ENCODE data around the gene EMP3. TPM values are rescaled to one million over a fixed set of nuclear protein-coding genes. Genes with fewer than 3 reads are reported as not detected.
"Not testable (repeated sequence)": the region's sequence is repeated elsewhere in the genome, so short reads cannot be mapped to it uniquely, and the experiment has no call there.

The EMP3 gene
- total RNA-seq, 2 experiments from 2014 or later, result 166 to 195 TPM

DNA sequence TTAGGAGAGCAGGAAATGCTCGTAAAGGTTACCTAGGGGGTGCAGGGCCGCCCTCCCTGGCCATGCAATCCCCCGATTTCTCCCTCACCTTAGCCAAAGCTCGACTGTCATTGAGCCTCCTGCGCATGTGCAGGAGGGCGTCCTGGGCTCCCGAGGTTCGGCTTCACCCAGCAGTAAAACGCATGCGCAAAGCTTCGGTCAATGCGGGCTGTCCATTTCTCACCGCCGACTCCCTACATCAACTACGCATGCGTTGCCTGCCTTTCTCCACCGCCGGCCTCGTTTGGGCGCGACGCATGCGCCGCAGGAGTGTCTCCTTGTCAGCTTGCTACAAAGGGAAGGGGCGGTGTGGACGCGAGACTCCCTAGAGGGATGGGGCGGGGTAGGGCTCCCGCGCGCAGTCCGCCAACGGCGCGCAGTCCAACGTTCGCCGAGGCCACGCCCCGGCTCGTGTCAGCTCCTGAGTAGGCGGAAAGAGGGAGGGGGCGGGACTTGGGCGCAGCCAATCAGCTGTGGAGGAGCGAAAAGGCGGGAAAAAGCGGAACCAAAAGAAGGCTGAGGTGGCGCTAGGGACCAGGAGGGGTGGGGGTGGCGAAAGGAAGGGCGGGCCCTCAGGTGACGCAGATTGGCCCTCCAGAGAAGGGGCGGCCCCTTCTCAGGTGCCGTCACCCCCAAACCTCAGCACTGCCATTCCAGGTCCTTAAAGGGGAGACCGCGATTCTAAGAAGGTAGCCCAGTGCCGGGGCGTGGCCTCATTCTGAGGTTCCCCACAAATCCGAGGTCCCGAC, 38.7 kb downstream of the EMP3 start, which contains the start of the genes SYNGR4 and TMEM143:
Gene SYNGR4 (plus strand): TSS at position 558 of the 788 bp plus-strand sequence. CDS start 1,476 bp downstream, outside the sequence.
Gene TMEM143 (minus strand): TSS at position 131 of the 788 bp plus-strand sequence. CDS start 20 bp downstream, at position 111.
- no peaks in the 10 kb centered on the region for H3K9me3 Mint-ChIP-seq (ENCODE audit: low read depth)
- H3K4me1 Mint-ChIP-seq, result peaks cover 13% of the 10 kb centered on the region
- DNase-seq (peak; percentile 99), ATAC-seq (peak; percentile 90)
- H3K27ac Mint-ChIP-seq, result peak within 1 kb of the TSS; percentile 95
- ChIA-PET POLR2A (interaction anchor here (0.5 to 2.7 kb wide), 13 partner anchors 27 to 1300 kb away, joined by 3 to 10 read pairs (median 4); partner anchors contain the start of genes KDELR1, RPL18 and SPHK2), CTCF (interaction anchor here (0.6 to 2.3 kb wide), 17 partner anchors 14 to 432 kb away, joined by 3 to 17 read pairs (median 4); partner anchors contain the start of genes DBP, GRIN2D and KDELR1)
- H3K36me3 Mint-ChIP-seq (ENCODE audit: low read depth), result peaks cover 1% of the 10 kb centered on the region
- intact Hi-C loops (cut with DNase I, micrococcal nuclease), result loop anchor here (1.0 to 10.0 kb wide), 19 partner anchors 27 to 1513 kb away; partner anchors contain the start of genes CYTH2 (in 2 of the 2), GRWD1 (in 2 of the 2), KDELR1 (in 2 of the 2) and AKT1S1 (in 1 of the 2)
- no peaks in the 10 kb centered on the region for H3K27me3 Mint-ChIP-seq
- H3K4me3 Mint-ChIP-seq, result peak within 1 kb of the TSS; percentile 84

- Mint-ChIP-seq H3K9me3 (ENCODE audit: low read depth) (no peaks in the 10 kb centered on the region), H3K4me3 (peak overlapping the region; percentile 84), H3K27me3 (no peaks in the 10 kb centered on the region), H3K36me3 (ENCODE audit: low read depth) (peaks cover 1% of the 10 kb centered on the region), H3K27ac (peak overlapping the region; percentile 95), H3K4me1 (peaks cover 13% of the 10 kb centered on the region)
- ChIA-PET CTCF (interaction anchor here (0.7 to 2.3 kb wide), 7 partner anchors 14 to 225 kb away, joined by 3 to 17 read pairs (median 5); partner anchors contain the start of gene KDELR1), POLR2A (interaction anchor here (0.5 to 2.7 kb wide), 6 partner anchors 27 to 1278 kb away, joined by 3 to 10 read pairs (median 4); partner anchors contain the start of genes KDELR1, RPL18 and SPHK2)
- DNase-seq (no peak), ATAC-seq (no peak)
- intact Hi-C loops (cut with DNase I, micrococcal nuclease), result loop anchor here (1.0 to 10.0 kb wide), 15 partner anchors 27 to 1513 kb away; partner anchors contain the start of genes CYTH2 (in 2 of the 2), GRWD1 (in 2 of the 2), KDELR1 (in 2 of the 2) and AKT1S1 (in 1 of the 2)
Observed at GRCh38 chr19:48364598-48365348, 39.4 kb downstream of the EMP3 start.

- DNase-seq, result no peak
- H3K36me3 Mint-ChIP-seq (ENCODE audit: low read depth), result peaks cover 1% of the 10 kb centered on the region
- CTCF ChIA-PET, result interaction anchor here (2.2 kb wide), 1 partner anchor 25 kb away, joined by 17 read pairs; the partner anchor contains the start of gene KDELR1
- ATAC-seq, result no peak
- H3K4me3 Mint-ChIP-seq, result no peak overlapping the region
- intact Hi-C loops (cut with DNase I, micrococcal nuclease), result loop anchor here in 1 of 2 experiments (10.0 kb wide), 1 partner anchor 851 kb away; the partner anchor contains the start of gene NAPA
- H3K4me1 Mint-ChIP-seq, result peaks cover 13% of the 10 kb centered on the region
- no peaks in the 10 kb centered on the region for H3K27me3 Mint-ChIP-seq
- POLR2A ChIA-PET, result no interaction called here
- H3K27ac Mint-ChIP-seq, result no peak overlapping the region
- no peaks in the 10 kb centered on the region for H3K9me3 Mint-ChIP-seq (ENCODE audit: low read depth)
Observed at GRCh38 chr19:48365602-48366001, 40.2 kb downstream of the EMP3 start.

DNA sequence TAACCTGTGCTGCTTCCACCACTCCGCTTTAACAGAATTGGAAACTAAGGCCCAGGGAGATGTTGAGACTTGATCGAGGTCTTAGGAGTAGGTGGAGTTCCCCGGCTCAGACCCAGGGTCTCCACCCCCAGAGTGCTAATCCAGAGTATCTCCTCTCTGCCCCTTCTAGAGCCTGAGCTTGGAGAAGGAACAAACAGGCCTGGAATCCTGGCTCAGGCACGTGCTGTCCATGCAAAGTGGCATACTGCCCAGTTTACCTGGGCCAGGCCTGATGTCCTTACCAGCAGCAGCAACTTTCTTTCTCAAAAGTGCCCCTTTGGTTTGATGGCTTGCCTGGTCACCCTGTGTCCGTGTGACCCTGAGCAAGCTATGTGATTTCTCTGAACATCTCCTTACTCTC, 42.5 kb downstream of the EMP3 start:
- intact Hi-C loops (cut with DNase I, micrococcal nuclease), result loop anchor here in 1 of 2 experiments (10.0 kb wide), 1 partner anchor 853 kb away; the partner anchor contains the start of gene NAPA
- Mint-ChIP-seq H3K4me3 (no peak overlapping the region), H3K27me3 (no peaks in the 10 kb centered on the region), H3K36me3 (ENCODE audit: low read depth) (peaks cover 1% of the 10 kb centered on the region), H3K27ac (no peak overlapping the region), H3K9me3 (ENCODE audit: low read depth) (no peaks in the 10 kb centered on the region), H3K4me1 (peaks cover 10% of the 10 kb centered on the region)
- CTCF ChIA-PET, result interaction anchor here (0.7 kb wide), 1 partner anchor 55 kb away, joined by 3 read pairs; no protein-coding TSS in a partner anchor
- DNase-seq (no peak), ATAC-seq (no peak)
- POLR2A ChIA-PET, result no interaction called here

DNA sequence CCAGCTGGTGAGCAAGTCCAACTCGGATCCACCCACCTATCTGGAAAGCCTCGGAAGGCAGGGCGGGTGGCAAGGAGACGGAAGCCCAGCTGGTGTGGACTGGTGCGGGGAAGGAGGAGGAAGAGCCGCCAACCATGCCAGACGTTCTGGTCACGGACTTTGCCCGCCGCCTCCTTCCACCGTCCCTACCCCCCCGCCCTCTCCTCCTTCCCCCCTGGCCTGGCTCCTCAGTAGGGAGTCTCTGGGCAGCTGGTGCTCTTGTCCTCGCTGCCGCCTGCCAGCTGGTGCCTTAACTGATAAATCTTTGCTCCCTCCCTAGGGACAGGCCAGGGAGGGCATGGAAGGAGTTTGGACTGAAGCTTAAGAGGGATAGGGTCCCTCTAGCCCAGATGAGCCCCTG, 43.6 kb downstream of the EMP3 start:
- H3K4me3 Mint-ChIP-seq, result no peak overlapping the region
- no peak for ATAC-seq
- H3K27ac Mint-ChIP-seq, result no peak overlapping the region
- ChIA-PET CTCF (no interaction called here), POLR2A (no interaction called here)
- no peaks in the 10 kb centered on the region for H3K9me3 Mint-ChIP-seq (ENCODE audit: low read depth)
- no peaks in the 10 kb centered on the region for H3K27me3 Mint-ChIP-seq
- peaks cover under 1% of the 10 kb centered on the region for H3K36me3 Mint-ChIP-seq (ENCODE audit: low read depth)
- DNase-seq, result no peak
- intact Hi-C loops (cut with DNase I, micrococcal nuclease), result loop anchor here in 1 of 2 experiments (10.0 kb wide), 1 partner anchor 854 kb away; the partner anchor contains the start of gene NAPA
- H3K4me1 Mint-ChIP-seq, result peaks cover 6% of the 10 kb centered on the region

DNA sequence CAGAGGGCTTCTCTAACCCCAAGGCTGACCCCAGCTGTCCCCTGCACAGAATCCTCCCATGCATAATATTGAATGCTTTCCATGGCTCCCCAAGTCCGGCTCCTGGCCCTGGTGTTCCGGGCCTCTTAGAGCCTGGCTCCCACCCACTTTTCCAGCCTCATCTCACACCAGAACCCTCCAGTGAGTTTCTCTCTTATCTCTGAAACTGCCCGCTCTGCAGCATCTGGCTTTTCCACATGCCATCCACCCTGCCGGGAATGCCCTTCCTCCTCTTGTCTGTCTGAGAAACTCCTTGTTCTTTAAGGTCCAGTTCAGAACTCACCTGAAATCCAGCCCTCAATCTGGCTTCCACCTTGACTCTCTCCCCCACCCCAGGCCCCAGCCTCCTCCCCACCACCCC, 45.6 kb downstream of the EMP3 start:
- no peaks in the 10 kb centered on the region for H3K36me3 Mint-ChIP-seq (ENCODE audit: low read depth)
- DNase-seq, result no peak
- H3K9me3 Mint-ChIP-seq (ENCODE audit: low read depth), result no peaks in the 10 kb centered on the region
- H3K27ac Mint-ChIP-seq, result no peak overlapping the region
- intact Hi-C loops (cut with DNase I, micrococcal nuclease), result no loop called here
- POLR2A ChIA-PET, result interaction anchor here (0.6 kb wide), 1 partner anchor 19 kb away, joined by 11 read pairs; no protein-coding TSS in a partner anchor
- ATAC-seq, result no peak
- no peaks in the 10 kb centered on the region for H3K27me3 Mint-ChIP-seq
- CTCF ChIA-PET, result interaction anchor here (0.6 kb wide), 1 partner anchor 19 kb away, joined by 4 read pairs; no protein-coding TSS in a partner anchor
- no peaks in the 10 kb centered on the region for H3K4me1 Mint-ChIP-seq
- no peak overlapping the region for H3K4me3 Mint-ChIP-seq

GRCh38 chr19:48371367-48371766, 46.0 kb downstream of the EMP3 start:
- Mint-ChIP-seq H3K9me3 (ENCODE audit: low read depth) (no peaks in the 10 kb centered on the region), H3K4me3 (no peak overlapping the region), H3K27ac (no peak overlapping the region), H3K27me3 (no peaks in the 10 kb centered on the region), H3K36me3 (ENCODE audit: low read depth) (no peaks in the 10 kb centered on the region), H3K4me1 (no peaks in the 10 kb centered on the region)
- ATAC-seq (no peak), DNase-seq (no peak)
- ChIA-PET POLR2A (interaction anchor here (0.6 to 0.7 kb wide), 2 partner anchors 18 to 31 kb away, joined by 7 to 11 read pairs; no protein-coding TSS in a partner anchor), CTCF (interaction anchor here (0.6 kb wide), 2 partner anchors 19 to 20 kb away, joined by 4 read pairs; no protein-coding TSS in a partner anchor)
- intact Hi-C loops (cut with DNase I, micrococcal nuclease), result no loop called here

DNA sequence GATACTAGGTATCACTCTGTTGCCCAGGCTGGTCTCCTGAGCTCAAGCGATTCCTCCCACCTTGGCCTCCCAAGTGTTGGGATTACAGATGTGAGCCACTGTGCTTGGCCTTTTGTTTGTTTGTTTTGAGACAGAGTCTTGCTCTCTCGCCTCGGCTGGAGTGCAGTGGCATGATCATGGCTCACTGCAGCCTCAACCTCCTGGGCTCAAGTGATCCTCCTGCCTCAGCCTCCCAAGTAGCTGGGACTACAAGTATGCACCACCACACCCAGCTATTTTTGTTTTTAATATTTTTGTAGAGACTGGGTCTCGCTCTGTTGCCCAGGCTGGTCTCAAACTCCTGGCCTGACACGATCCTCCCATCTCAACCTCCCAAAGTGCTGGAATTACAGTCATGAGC, 46.4 kb downstream of the EMP3 start:
- H3K36me3 Mint-ChIP-seq (ENCODE audit: low read depth); H3K27me3 Mint-ChIP-seq; intact Hi-C loops (cut with DNase I, micrococcal nuclease); H3K27ac Mint-ChIP-seq; H3K4me1 Mint-ChIP-seq; DNase-seq; H3K4me3 Mint-ChIP-seq; ATAC-seq; H3K9me3 Mint-ChIP-seq (ENCODE audit: low read depth): not testable (repeated sequence)
- POLR2A ChIA-PET, result interaction anchor here (0.7 kb wide), 1 partner anchor 31 kb away, joined by 7 read pairs; no protein-coding TSS in a partner anchor
- CTCF ChIA-PET, result interaction anchor here (0.6 kb wide), 2 partner anchors 20 to 117 kb away, joined by 4 read pairs; no protein-coding TSS in a partner anchor

GRCh38 chr19:48372904-48373303, 47.6 kb downstream of the EMP3 start:
- ATAC-seq, result no peak
- H3K27me3 Mint-ChIP-seq, result no peaks in the 10 kb centered on the region
- ChIA-PET POLR2A (no interaction called here), CTCF (interaction anchor here (0.6 to 0.7 kb wide), 2 partner anchors 236 to 1160 kb away, joined by 3 read pairs; no protein-coding TSS in a partner anchor)
- intact Hi-C loops (cut with DNase I, micrococcal nuclease), result no loop called here
- no peak for DNase-seq
- no peak overlapping the region for H3K27ac Mint-ChIP-seq
- H3K9me3 Mint-ChIP-seq (ENCODE audit: low read depth), result no peaks in the 10 kb centered on the region
- no peak overlapping the region for H3K4me3 Mint-ChIP-seq
- H3K36me3 Mint-ChIP-seq (ENCODE audit: low read depth), result no peaks in the 10 kb centered on the region
- H3K4me1 Mint-ChIP-seq, result no peaks in the 10 kb centered on the region

GRCh38 chr19:48373567-48373966, 48.2 kb downstream of the EMP3 start:
- ATAC-seq (no peak), DNase-seq (no peak)
- Mint-ChIP-seq H3K27ac (no peak overlapping the region), H3K4me3 (no peak overlapping the region), H3K9me3 (ENCODE audit: low read depth) (no peaks in the 10 kb centered on the region), H3K36me3 (ENCODE audit: low read depth) (no peaks in the 10 kb centered on the region), H3K4me1 (no peaks in the 10 kb centered on the region), H3K27me3 (no peaks in the 10 kb centered on the region)
- ChIA-PET CTCF (interaction anchor here (0.7 kb wide), 1 partner anchor 235 kb away, joined by 3 read pairs; no protein-coding TSS in a partner anchor), POLR2A (no interaction called here)
- intact Hi-C loops (cut with DNase I, micrococcal nuclease), result no loop called here
